HEK293T (cell line): Measurements from ENCODE around the gene CASP6.

ENCODE experiments used
- CTCF ChIA-PET: fragments of 350-600 bp; formaldehyde crosslinking; extraction: SDS; loops from one replicate; lab custom pipeline; 2021; ENCODE audit warnings: antibody characterized with exemption, inconsistent platforms; lab: Yijun Ruan, JAX
- POLR2A ChIA-PET: fragments of 350-600 bp; formaldehyde crosslinking; extraction: SDS; loops from one replicate; lab custom pipeline; 2020; ENCODE audit warnings: antibody characterized with exemption, inconsistent platforms; lab: Yijun Ruan, JAX
- DNase-seq: peaks from one replicate; pipeline ENCODE4 v3.0.0; 2012; ENCODE audit warnings: mixed read lengths; ENCODE audit errors: extremely low spot score
- ARNT ChIP-seq: fragments of 450-650 bp; IDR thresholded peaks from 2 replicates; pipeline ENCODE4 v1.6.1; 2017; ENCODE audit warnings: mild to moderate bottlenecking
- BHLHE40 ChIP-seq: fragments of 450-650 bp; IDR thresholded peaks from 2 replicates; pipeline ENCODE4 v1.6.1; 2016; ENCODE audit warnings: mild to moderate bottlenecking, moderate library complexity, borderline replicate concordance
- CTBP1 ChIP-seq: fragments of 450-650 bp; IDR thresholded peaks from 2 replicates; pipeline ENCODE4 v1.6.1; 2016; ENCODE audit warnings: borderline replicate concordance
- ELF4 ChIP-seq: fragments of 450-650 bp; IDR thresholded peaks from 2 replicates; pipeline ENCODE4 v1.6.1; 2017; ENCODE audit warnings: antibody characterized with exemption
- FOXA1 ChIP-seq: fragments of 450-650 bp; IDR thresholded peaks from 2 replicates; pipeline ENCODE4 v1.6.1; 2016; ENCODE audit warnings: mild to moderate bottlenecking
- FOXK2 ChIP-seq: fragments of 450-650 bp; IDR thresholded peaks from 2 replicates; pipeline ENCODE4 v1.6.1; 2016; ENCODE audit warnings: mild to moderate bottlenecking
- FOXM1 ChIP-seq: fragments of 450-650 bp; IDR thresholded peaks from 2 replicates; pipeline ENCODE4 v1.6.1; 2017; ENCODE audit warnings: mild to moderate bottlenecking, borderline replicate concordance
- HDGF ChIP-seq: fragments of 450-650 bp; IDR thresholded peaks from 2 replicates; pipeline ENCODE4 v1.6.1; 2017; ENCODE audit warnings: antibody characterized with exemption, borderline replicate concordance
- L3MBTL2 ChIP-seq: fragments of 450-650 bp; conservative IDR thresholded peaks from 2 replicates; pipeline ENCODE4 v1.6.1; 2016; ENCODE audit warnings: mild to moderate bottlenecking
- LEF1 ChIP-seq: fragments of 450-650 bp; IDR thresholded peaks from 2 replicates; pipeline ENCODE4 v1.6.1; 2017; ENCODE audit warnings: mild to moderate bottlenecking, borderline replicate concordance
- NFRKB ChIP-seq: fragments of 450-650 bp; IDR thresholded peaks from 2 replicates; pipeline ENCODE4 v1.6.1; 2016; ENCODE audit warnings: mild to moderate bottlenecking, moderate library complexity
- SP1 ChIP-seq: fragments of 450-650 bp; IDR thresholded peaks from 2 replicates; pipeline ENCODE4 v1.6.1; 2017
- SUZ12 ChIP-seq: fragments of 450-650 bp; IDR thresholded peaks from 2 replicates; pipeline ENCODE4 v1.6.1; 2016; ENCODE audit warnings: mild to moderate bottlenecking
- TARDBP ChIP-seq: fragments of 450-650 bp; IDR thresholded peaks from 2 replicates; pipeline ENCODE4 v1.6.1; 2016
- ZNF384 ChIP-seq: fragments of 450-650 bp; IDR thresholded peaks from 2 replicates; pipeline ENCODE4 v1.6.1; 2016
- TF ChIP-seq, protein P1 (sequence below): fragments of 450-650 bp; IDR thresholded peaks from 2 replicates; pipeline ENCODE4 v1.6.1; 2016

The CASP6 gene

GRCh38 chr4:109648266-109648996 lies 54.8 kb downstream of the CASP6 start:
- no peak for TF ChIP-seq SUZ12
- TF ChIP-seq HDGF = no peak
- TF ChIP-seq CTBP1 = no peak
- TF ChIP-seq FOXM1 = no peak
- TF ChIP-seq FOXA1 = no peak
- TF ChIP-seq ELF4 = no peak
- TF ChIP-seq NFRKB = no peak
- TF ChIP-seq ARNT = no peak
- TF ChIP-seq, protein P1, sequence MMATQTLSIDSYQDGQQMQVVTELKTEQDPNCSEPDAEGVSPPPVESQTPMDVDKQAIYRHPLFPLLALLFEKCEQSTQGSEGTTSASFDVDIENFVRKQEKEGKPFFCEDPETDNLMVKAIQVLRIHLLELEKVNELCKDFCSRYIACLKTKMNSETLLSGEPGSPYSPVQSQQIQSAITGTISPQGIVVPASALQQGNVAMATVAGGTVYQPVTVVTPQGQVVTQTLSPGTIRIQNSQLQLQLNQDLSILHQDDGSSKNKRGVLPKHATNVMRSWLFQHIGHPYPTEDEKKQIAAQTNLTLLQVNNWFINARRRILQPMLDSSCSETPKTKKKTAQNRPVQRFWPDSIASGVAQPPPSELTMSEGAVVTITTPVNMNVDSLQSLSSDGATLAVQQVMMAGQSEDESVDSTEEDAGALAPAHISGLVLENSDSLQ = no peak
- TF ChIP-seq ZNF384 = no peak
- no peak for TF ChIP-seq L3MBTL2
- TF ChIP-seq TARDBP = no peak
- TF ChIP-seq BHLHE40 = no peak
- no peak for TF ChIP-seq FOXK2
- no peak for TF ChIP-seq SP1
- no peak for TF ChIP-seq LEF1
- ChIA-PET CTCF (no interaction called here), POLR2A (no interaction called here)
- no peak for DNase-seq

GRCh38 chr4:109645874-109646710 lies 57.2 kb downstream of the CASP6 start:
- ChIA-PET POLR2A (no interaction called here), CTCF (interaction anchor here (0.6 kb wide), 1 partner anchor 268 kb away, joined by 3 read pairs; no protein-coding TSS in a partner anchor)
- DNase-seq = no peak
- no peak for TF ChIP-seq FOXM1
- no peak for TF ChIP-seq TARDBP

DNA sequence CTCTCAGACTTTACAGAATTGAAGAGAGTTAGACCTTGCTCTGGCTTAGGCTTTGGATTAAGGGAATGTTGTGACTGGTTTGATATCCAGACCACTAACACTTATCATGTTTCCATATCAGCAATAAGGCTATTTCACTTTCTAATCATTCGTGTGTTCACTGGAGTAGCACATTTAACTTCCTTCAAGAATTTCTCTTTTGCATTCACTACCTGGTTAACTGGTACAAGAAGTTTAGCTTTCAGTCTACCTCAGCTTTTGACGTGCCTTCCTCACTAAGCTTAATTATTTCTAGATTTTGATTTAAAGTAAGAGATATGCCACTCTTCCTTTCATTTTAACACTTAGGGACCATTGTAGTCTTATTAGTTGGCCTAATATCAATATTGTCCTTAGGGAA lies 62.6 kb downstream of the CASP6 start:
- TF ChIP-seq SP1 = no peak
- no peak for TF ChIP-seq NFRKB
- TF ChIP-seq TARDBP = no peak
- no peak for TF ChIP-seq FOXM1
- TF ChIP-seq FOXK2 = no peak
- TF ChIP-seq SUZ12 = no peak
- TF ChIP-seq ZNF384 = no peak
- no peak for TF ChIP-seq L3MBTL2
- TF ChIP-seq FOXA1 = no peak
- no peak for TF ChIP-seq LEF1
- no peak for TF ChIP-seq ELF4
- TF ChIP-seq ARNT = no peak
- TF ChIP-seq CTBP1 = no peak
- TF ChIP-seq HDGF = no peak
- TF ChIP-seq BHLHE40 = no peak
- TF ChIP-seq, protein P1 = no peak
- ChIA-PET CTCF (interaction anchor here (1.8 kb wide), 1 partner anchor 9 kb away, joined by 6 read pairs; no protein-coding TSS in a partner anchor), POLR2A (no interaction called here)
- DNase-seq = no peak
